NCI-H446 (cell line): ENCODE data around the gene SMIM24.
"Not testable (repeated sequence)": the region's sequence is repeated elsewhere in the genome, so short reads cannot be mapped to it uniquely, and the experiment has no call there.

Experiments
- DNase-seq, 2 experiments: peaks; one replicate each; lab custom pipeline; 2025; lab: John Stamatoyannopoulos, UW

SMIM24 gene

GRCh38 chr19:3514930-3515329 is 34.6 kb upstream of the SMIM24 start:
- DNase-seq = no peak

- DNase-seq = no peak
These were observed 33.2 kb upstream of the SMIM24 start for GRCh38 chr19:3513229-3514140.

- no peak for DNase-seq
These were observed 32.4 kb upstream of the SMIM24 start for GRCh38 chr19:3512562-3513228.

- DNase-seq = no peak
These were observed 31.4 kb upstream of the SMIM24 start for GRCh38 chr19:3511506-3512251.

- DNase-seq = no peak
These were observed 30.4 kb upstream of the SMIM24 start for GRCh38 chr19:3510727-3511126.

- DNase-seq = no peak
These were observed 29.3 kb upstream of the SMIM24 start for GRCh38 chr19:3509566-3509989.

- DNase-seq = no peak
These were observed 28.6 kb upstream of the SMIM24 start for GRCh38 chr19:3508771-3509535.

GRCh38 chr19:3508121-3508661 is 27.9 kb upstream of the SMIM24 start:
- DNase-seq = not testable (repeated sequence)

- no peak for DNase-seq
These were observed 27.2 kb upstream of the SMIM24 start for GRCh38 chr19:3507371-3508120.

GRCh38 chr19:3506384-3507340 is 26.3 kb upstream of the SMIM24 start:
- DNase-seq = no peak

- peak; percentile 97 to 100 for DNase-seq
These were observed 25.5 kb upstream of the SMIM24 start, which contains the start of gene FZR1 for GRCh38 chr19:3505598-3506383. TSS of gene FZR1 (plus strand) at chr19:3506311. CDS start at chr19:3522990, 16,679 bp downstream.

- no peak for DNase-seq
These were observed 24.4 kb upstream of the SMIM24 start for GRCh38 chr19:3504735-3505134.

- DNase-seq = no peak
These were observed 22.8 kb upstream of the SMIM24 start for GRCh38 chr19:3503036-3503572.

GRCh38 chr19:3501780-3502179 is 21.5 kb upstream of the SMIM24 start:
- no peak for DNase-seq

GRCh38 chr19:3500429-3501101 is 20.2 kb upstream of the SMIM24 start, which contains the start of gene DOHH:
TSS of gene DOHH (minus strand) at chr19:3500674. CDS start at chr19:3496814, 3,860 bp downstream.
- DNase-seq = peak; percentile 96 to 98

GRCh38 chr19:3499738-3500428 is 19.6 kb upstream of the SMIM24 start:
- DNase-seq = no peak
